Mammary epithelial cell (primary cell): ENCODE measurements around the gene CYP2E1.
"Not testable (repeated sequence)": the region's sequence is repeated elsewhere in the genome, so short reads cannot be mapped to it uniquely, and the experiment has no call there.

ENCODE experiments used
- EZH2 ChIP-seq: IDR thresholded peaks from 2 replicates; pipeline ENCODE4 v1.6.1; 2012; ENCODE audit warnings: low read length, inconsistent platforms, borderline replicate concordance
- TF ChIP-seq, protein P1 (sequence below), 2 donors: IDR thresholded peaks in 1 of 2; conservative IDR thresholded peaks in 1 of 2; 2 replicates each; pipeline ENCODE4 v1.5.1; 2011 to 2012; ENCODE audit warnings: inconsistent platforms in 2 of 2, low read length in 2 of 2, mild to moderate bottlenecking in 2 of 2, control low read depth in 1 of 2, low read depth in 1 of 2; ENCODE audit not compliant: insufficient read depth in 1 of 2; ENCODE audit errors: extremely low read depth in 1 of 2

DNA sequence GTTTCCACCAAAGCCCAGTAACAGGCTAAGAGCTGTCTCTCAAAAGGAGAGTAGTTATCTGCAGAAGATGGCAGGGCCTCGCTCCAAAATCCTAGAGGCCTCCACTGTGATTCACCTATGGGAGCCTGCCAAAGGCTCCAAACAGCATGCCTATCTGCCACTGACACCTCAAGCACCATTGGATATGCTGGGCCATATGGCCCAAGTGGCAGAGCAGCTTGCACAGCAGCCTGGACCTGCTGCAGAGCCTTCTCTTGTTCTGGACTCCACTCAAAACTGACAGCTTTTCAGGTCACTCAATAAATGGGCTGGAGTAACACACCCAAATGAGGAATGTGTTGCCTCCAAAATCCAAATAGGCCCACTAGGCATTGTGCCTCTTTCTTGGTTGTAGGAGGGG lies 28.0 kb upstream of the CYP2E1 start:
- not testable (repeated sequence) for TF ChIP-seq EZH2
- TF ChIP-seq, protein P1, sequence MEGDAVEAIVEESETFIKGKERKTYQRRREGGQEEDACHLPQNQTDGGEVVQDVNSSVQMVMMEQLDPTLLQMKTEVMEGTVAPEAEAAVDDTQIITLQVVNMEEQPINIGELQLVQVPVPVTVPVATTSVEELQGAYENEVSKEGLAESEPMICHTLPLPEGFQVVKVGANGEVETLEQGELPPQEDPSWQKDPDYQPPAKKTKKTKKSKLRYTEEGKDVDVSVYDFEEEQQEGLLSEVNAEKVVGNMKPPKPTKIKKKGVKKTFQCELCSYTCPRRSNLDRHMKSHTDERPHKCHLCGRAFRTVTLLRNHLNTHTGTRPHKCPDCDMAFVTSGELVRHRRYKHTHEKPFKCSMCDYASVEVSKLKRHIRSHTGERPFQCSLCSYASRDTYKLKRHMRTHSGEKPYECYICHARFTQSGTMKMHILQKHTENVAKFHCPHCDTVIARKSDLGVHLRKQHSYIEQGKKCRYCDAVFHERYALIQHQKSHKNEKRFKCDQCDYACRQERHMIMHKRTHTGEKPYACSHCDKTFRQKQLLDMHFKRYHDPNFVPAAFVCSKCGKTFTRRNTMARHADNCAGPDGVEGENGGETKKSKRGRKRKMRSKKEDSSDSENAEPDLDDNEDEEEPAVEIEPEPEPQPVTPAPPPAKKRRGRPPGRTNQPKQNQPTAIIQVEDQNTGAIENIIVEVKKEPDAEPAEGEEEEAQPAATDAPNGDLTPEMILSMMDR (conservative IDR thresholded peaks at IDR 0.05 in 1 of 2, IDR thresholded peaks at IDR 0.05 in 1 of 2; ENCODE audit: extremely low read depth in 1 of 2, insufficient read depth in 1 of 2, low read depth in 1 of 2, low read length in 2 of 2) = not testable (repeated sequence)
